ENCODE results near the gene SECTM1.

SECTM1 gene

DNA sequence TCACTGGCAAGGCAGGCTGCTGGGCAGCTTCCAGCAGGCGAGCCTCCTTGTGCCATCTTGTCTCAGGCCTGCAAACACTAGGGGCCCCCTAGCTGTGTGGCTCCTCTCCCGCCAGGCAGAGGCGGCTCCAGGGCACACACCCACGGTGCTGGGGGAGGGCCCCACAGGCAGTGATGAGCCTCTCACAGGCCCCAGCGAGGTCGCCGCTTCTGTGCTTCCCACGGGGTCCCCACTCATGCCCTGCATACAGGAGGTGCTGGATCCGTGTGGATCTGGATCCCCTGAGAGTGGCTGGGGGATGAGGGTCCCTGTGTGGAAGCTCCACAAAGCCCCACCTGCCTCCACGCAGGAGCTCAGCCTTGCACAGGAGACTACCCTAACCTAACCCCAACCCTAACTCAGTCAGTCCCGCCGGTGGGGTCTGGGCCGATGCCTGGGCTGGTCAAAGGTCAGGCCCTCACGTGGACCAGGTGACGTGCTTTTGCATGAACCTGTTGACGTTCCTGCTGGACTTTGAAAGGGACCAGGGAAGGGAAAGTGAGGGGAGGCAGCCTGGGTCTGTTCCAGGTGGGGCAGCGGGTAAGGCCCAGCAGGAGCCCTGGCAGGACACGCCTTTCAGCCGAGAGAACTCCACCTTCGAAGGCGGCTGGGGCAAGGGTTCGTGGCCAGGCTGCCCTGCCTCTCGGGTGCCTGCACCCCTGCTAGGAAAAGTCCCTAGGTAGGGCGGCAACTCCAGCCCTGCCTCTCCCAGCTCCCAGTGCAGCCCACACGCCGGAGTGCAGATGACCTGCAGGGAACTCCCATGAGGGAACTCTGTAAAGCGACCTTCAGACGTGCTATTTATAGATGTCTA, 5.2 kb downstream of the SECTM1 start:
- DNase-seq (ENCODE audit: low read depth in 3 of 3), result no peak

DNA sequence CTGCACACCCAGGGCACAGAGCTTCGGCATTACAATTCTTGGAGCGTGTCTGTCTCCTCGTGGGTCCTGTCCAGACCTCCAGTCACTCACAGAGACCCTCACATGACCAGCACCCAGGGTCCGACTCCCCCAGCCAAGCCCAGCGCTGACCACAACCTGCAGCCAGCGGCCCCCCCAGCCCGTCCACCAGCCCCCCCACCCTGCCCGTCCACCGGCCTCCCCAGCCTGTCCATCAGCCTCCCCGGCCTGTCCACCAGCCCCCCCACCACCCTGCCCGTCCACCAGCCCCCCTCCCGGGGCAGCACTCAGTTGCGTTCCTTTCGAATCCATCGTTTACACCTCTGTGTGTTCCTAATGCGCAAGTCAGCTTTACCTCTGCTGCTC, 5.8 kb downstream of the SECTM1 start:
- no peak for DNase-seq (ENCODE audit: low read depth in 3 of 3)

DNA sequence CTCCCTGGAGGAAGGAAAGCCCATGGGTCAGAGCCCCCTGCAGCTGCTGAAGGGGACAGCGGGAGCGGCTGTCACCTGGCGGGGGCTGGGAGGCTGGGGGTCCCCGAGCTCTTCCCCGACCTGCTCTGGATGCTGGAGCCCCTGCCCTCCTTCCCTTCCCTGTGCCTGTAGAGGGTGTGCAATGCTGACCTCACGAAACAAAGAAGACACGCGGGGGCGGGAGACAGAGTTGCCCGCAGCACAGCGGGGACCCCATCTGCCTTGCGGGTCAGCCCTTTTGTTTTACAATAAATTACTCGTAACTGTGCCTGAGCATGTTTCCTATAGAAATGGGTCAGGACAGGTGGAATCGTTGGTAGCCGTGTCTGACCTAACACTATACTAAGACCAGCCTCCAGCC, 6.3 kb downstream of the SECTM1 start:
- no peak for DNase-seq (ENCODE audit: low read depth in 3 of 3)

DNA sequence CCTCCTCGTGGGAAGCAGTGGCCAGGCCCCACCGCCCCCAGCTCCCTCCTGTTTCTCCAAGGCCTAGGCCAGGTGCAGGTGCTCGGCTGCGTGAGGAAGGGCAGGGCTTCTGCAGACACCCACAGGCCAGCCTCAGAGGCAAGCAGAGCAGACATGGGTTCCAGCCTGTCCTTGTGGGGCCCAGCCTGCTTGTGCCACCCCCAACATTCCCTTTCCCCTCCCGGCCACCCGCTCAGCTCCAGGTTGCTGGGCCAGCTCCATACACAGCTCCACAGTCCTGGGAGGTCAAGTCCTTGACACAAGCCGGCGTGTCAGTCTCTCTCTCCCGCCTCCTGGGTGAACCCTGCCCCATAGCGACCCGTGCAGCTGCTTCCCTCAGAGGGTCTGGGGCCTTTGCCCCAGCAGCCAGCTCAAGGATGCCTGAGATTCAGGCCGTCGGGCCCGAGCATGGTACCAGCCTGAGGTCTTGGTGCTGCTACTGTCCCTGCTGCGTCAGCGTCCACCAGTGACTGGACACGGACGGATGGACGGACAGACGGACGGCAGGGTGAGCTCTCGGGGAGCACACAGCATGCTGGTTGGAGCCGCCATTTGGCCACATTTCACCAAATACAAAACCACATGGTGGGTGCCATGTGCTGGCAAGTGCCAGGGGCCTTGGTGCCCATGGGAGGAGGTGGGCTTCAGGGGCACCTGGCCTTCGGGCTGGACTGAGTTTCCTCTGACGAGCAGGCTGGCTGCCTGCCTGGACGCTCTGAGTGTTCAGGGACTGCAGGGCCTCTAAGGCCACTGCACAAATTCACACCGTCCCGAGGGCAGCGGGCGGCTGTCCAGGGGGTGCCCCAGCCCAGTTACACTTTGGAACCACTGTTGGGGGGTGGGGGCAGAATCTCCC, 8.0 kb downstream of the SECTM1 start:
- no peak for DNase-seq (ENCODE audit: low read depth in 3 of 3)

DNA sequence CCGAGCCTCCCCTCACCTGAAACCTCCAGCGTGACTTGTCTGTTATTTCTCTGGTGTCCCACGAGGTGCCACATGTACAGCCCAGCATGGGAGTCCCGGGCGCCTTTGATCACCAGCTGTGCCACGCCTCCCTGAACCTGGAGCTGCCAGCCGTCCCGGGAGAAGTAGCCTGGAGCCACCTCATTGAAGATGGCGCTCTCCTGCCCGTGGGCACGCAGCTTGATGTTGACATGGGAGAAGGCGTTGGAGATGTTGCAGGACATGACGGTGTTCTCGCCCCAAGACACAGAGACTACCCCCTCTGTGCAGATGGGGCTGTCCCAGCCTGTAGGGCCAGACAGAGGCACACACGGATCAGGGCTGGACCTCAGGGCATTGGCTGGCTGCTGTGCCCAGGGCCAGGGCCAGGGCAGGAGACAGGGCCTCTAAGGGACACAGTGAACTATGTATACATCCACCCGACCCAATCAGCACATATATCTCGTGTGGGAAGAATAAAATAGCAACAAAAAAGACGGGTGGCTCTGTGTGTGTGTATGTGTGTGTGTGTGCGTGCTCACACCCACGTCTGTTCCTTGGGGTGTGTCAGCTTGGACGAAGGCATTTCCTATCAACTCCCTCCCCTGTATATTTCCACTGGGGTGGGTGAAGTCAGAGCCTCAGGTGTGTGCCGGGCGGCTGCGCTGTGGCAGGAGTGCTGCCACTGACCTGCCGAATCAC, 8.8 kb downstream of the SECTM1 start:
- peak in 1 of 3 experiments; percentile 46 for DNase-seq (ENCODE audit: low read depth in 3 of 3)

DNA sequence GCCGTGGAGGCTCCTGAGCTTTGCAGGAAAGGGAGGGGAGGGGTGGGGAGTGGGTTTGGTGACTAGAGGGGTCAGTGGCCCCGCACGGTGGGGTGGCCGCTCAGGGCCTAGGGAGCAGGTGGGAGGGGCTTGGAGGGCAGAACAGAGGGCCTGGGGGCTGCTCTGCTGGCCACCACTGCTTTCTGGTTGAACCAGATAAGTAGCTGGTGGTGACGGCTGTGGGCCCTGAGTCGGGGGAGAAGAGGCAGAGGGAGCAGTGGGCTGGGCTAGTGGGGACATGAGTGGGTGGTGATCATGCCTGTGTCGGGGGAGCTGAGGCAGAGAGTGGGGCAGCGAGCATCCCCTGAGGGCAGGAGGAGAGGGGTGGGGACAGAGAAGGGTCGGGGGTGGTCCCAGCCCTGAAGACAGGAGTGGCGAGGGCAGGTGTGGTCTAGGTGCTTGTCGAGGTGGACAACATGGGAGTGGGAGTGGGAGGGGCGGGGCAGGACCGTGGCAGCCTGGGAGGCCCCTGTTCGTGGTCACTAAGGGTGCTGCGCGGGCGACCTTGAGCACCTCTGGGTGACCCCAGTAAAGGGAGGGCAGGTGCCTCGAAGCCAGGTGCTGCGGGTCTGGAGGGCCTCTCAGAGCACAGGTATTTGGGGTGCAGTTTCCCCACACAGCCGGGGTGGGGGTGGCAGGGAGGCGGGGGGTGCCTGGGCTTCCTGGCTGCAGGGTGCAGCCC, 9.9 kb downstream of the SECTM1 start:
- DNase-seq (ENCODE audit: low read depth in 3 of 3), result no peak

DNA sequence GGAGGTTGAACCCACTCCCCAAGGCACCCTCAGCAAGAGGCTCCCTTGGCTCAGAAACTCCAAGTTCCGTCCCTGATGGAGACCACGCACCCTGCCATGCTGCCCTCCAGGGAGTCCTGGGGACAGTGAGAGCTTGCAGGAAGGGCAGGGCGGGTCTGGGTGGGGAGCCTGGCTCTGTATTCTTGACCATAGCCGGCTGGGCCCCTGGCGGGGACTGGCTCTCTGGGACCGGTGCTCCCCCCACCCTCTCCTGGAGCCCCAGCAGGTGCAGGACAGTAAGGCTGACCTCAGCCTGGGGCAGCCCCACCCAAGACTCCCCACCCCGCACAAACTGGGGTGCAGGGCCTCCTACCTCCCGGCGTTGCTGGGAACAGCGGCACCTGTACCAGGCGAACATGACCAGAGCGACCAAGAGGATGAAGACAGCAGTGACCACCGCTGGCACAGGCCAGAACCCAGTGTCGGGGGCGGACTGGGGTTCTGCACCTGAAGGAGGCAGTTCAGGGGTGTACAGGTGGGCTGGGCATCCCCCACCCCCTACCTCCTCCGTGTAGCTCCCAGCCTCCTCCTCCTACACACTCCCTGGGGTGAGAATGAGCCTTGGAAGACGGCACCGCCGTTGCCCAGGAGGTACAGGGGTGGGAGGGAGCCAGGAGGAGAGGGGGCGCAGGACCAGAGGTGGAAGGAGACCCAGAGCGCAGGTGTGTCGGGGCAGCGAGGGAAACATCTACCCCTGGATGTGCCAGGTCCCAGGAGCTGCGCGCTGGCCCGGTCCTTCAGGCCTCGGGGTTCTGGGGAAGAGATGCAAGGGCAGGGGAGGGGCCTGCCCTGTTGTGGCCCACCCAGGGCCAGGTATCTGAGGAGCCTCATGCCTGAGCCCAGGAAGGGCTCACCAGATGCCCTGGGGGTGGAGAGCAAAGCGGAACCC, 10.8 kb downstream of the SECTM1 start:
- no peak for DNase-seq (ENCODE audit: low read depth in 3 of 3)

DNA sequence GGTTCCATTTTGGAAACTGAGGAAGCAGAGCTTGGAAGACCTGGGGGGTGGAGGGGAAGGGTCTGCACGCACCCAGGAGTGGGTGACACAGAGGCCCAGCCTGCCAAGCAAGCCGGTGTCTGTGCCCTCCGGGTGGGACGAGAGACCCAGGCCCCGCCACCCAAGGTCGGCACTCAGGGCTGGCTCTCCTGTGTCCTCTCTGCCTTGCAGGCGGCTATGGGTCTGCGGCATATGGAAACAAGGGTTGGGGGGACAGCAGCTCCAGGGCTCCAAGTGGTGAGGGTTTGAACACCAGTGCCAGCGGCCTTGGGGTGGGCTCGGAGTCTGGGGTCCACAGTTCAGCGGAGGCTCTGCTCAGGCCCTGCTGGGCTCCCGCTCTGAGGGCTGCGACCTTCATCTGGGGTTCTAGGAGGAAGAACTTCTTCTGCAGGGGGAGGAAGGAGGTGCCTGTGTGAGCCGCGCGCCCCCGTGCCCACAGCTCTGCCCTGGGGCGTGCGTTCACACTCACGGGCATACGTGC, 11.6 kb downstream of the SECTM1 start:
- no peak for DNase-seq (ENCODE audit: low read depth in 3 of 3)

DNA sequence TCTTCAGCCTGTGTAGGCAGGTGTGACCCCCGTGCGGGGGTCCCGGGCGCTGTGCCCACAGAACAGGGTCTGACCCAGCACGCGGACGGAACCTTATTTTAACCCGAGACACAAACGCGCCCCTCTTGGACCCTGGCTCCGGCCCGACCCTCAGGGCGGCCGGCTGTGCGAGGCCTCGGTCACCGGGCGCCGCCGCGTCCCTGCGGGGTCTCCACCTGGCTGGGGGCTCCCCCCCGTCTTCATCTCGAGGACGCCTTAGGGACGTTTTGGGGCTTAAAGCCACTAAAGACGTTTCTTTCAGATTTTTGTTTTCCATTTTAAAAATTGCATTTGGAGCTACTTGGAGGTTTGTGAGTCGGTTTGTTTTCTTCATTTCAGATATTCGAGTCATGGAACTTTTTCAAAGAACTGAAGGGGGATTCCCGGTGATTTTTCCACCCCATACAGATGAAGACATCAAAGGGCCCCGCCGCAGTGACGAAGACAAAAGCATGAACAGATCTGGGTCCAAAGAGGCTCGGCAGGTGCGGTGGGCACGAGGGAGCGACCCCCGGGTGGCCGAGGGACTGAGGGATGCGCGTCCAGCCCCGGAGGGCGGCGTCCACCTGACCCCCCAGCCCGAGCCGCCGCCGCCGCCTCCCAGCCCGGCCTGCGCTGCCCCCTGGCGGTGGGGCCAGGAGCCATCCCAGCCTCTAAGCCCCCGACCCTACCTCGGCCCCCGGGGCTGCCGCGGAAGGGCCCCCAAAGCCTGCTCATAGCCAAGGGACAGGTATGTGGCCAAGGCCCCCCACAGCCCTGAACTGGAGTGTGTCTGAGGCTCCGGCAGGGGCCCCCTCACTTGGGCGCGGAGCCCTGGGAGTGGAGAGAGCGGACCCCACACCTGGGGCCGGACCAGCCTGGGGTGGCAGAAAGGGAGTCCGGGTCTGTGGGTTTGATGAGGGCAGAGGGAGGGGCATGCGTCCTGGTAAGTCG, 12.3 kb downstream of the SECTM1 start:
- peak; percentile 64 to 78 (median 76) for DNase-seq (ENCODE audit: low read depth in 3 of 3)

DNA sequence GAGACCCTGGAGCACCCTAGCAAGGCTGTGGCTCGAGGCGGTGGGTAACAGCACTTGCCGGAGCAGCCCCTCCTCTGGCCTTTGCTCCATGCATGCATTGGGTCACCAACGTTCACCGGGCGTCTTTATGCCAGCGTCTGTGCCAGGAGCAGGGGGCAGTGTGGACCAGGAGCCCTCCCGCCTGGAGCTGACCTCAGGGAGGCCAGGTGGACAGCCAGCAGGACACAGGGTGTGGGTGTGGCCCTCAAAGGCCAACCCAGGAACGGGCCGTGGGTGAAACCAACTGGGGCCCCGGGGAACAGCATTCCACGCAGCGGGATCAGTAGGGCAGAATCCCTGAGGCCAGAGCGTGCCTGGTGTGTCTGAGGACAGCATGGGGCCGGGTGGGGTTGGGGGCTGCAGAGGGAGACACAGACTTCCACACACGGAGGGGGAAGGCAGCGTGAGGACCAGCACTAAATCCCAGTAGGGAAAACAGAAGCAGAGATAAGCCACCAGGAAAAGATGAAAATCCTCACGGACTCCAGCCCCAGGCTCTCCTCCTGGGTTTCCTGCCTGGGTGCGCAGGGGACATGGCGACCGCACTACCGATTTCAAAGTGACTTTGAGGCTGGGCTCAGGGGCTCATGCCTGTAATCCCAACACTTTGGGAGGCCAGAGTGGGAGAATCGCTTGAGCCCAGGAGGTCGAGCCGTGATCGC, 13.3 kb downstream of the SECTM1 start:
- no peak for DNase-seq (ENCODE audit: low read depth in 3 of 3)

DNA sequence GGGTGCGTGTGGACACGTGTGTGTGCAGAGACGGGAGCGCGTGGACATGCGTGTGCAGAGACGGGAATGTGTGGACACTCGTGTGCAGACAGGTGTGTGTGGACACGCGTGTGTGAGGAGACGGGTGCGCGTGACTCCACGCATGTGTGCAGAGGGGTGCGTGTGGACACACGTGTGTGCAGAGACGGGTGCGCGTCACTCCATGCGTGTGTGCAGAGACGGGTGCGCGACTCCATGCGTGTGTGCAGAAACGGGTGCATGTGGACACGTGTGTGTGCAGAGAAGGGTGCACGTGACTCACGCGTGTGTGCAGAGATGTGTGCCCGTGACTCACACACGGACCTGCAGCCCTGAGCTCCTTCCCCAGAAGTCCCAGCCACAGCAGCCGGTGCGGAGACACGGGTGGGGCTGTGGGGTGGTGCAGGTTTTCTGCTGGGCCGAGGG, 13.9 kb downstream of the SECTM1 start:
- no peak for DNase-seq (ENCODE audit: low read depth in 3 of 3)

DNA sequence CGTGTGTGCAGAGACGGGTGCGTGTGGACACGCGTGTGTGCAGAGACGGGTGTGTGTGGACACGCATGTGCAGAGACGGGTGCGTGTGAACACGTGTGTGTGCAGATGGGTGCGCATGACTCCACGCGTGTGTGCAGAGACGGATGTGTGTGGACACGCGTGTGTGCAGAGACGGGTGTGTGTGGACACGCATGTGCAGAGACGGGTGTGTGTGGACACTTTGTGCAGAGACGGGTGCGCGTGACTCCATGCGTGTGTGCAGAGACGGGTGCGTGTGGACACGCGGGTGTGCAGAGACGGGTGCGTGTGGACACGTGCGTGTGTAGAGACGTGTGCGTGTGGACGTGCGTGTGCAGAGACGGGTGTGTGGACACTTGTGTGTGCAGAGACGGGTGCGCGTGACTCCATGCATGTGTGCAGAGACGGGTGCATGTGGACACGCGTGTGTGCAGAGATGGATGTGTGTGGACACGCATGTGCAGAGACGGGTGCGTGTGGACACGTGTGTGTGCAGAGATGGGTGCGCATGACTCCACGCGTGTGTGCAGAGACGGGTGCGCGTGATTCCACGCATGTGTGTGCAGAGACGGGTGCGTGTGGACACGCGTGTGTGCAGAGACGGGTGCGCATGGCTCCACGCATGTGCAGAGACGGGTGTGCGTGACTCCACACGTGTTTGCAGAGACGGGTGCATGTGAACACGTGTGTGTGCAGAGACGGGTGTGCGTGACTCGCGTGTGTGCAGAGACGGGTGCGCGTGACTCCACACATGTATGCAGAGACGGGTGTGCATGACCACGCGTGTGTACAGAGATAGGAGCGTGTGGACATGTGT, 14.6 kb downstream of the SECTM1 start:
- DNase-seq (ENCODE audit: low read depth in 3 of 3), result no peak

DNA sequence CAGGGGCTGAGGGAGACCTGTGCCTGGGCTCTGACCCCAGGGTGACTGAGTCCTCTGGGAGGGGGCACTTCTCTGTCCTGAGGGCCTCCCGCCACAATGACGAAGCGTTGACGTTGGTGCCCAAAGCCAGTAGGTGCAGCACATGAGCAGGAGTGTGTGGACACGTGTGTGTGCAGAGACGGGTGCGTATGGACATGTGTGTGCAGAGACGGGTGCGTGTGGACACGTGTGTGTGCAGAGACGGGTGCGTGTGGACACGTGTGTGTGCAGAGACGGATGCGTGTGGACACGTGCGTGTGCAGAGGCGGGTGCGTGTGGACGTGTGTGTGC, 15.4 kb downstream of the SECTM1 start:
- no peak for DNase-seq (ENCODE audit: low read depth in 3 of 3)

DNA sequence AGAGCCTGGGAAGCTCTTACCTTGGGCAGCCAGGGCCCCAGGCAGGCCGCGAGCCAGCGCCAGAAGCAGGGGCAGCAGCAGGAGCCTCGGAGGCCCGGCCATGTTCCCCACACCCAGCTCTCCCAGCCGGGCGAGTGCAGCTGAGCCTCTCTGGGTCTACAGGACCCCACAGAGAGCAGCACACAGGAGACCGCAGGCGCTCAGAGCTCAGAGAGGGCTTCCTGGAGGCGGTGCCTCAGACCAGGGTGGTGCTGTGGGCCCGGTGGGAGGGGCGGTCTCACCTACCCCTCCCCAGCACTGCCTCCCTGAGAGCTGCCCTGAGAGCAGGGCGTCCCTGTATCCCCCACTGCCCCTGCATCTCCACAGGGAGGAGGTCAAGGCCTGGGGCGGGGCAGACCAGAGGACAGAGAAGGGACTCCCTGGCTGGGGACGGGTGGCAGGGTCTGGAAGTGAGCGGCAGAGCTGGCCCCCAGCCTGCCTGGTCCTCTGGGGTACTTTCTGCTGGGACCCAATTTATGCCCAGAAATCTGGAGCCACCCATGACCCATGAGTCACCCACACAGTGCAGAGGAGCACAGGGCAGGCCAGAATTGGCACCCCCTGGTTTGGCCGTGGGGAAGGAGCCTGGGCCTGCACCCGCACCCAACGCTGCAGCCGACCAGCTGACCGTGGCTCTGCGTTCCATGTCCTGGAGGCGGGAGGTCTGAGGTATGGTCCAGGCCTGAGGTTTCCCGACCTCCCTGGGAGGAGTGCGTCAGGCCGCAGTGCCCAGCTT, 16.0 kb downstream of the SECTM1 start, which contains the start of gene CD7:
Gene CD7, minus strand, starts transcription at position 215 of the 775 bp plus-strand sequence. Its CDS starts 113 bp downstream, at position 102.
- peak in 1 of 3 experiments; percentile 54 for DNase-seq (ENCODE audit: low read depth in 3 of 3)

DNA sequence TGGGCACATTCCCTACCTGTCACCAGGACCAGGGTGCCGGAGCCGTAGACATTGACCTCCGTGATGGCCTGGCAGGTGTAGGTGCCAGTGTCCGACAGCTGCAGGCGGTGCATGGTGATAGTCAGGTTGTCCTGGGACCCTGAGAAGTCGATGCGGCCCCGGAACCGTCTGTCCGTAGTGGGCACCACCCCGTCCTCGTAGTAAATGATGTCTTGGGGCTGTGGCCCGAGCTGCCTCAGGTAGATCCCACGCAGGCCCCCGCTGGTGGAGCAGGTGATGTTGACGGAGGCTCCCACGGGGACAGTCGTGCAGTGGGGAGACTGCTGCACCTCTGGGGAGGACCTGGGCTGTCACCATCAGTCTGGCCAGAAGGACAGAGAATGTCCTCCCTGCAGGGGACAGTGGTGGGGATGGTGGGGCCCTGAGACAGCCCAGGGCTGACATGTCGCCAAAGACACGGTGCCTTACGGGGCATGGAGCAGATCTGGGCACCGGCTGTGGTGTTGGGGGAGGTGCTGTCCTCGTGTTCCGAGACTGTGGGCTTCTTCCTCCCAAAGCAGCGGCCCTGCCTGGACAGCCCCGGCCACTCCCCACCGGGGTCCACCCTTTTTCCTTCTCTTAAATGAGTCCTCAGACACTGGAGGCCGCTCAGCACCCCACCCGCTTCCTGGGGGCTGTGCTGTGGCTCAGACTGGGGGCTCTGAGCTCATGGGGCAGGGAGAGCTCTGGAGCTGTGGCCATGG, 16.7 kb downstream of the SECTM1 start:
- DNase-seq (ENCODE audit: low read depth in 3 of 3), result no peak
